Heart left ventricle (tissue), 16 donors: ENCODE measurements around the gene SPTBN4. TPM values are rescaled to one million over a fixed set of nuclear protein-coding genes. Genes with fewer than 3 reads are reported as not detected.
"Not testable (repeated sequence)": the region's sequence is repeated elsewhere in the genome, so short reads cannot be mapped to it uniquely, and the experiment has no call there.

Experiments used
- ATAC-seq, 4 donors: fragments of 200-7000 bp; cut with Tn5 transposase; one replicate each; pipeline ENCODE4 v1.9.1; 2020 to 2022; ENCODE audit warnings: moderate library complexity in 4 of 4, mild to moderate bottlenecking in 3 of 4, moderate number of reproducible peaks in 1 of 4
- DNase-seq, 5 donors: peaks; one replicate each; pipeline ENCODE4 v3.0.0-alpha.2; 2020
- H3K27ac ChIP-seq, 12 donors: fragments of 200-600 bp; sonication (generic) in 4 of 12; one replicate each; pipeline versions ENCODE4 v1.5.0 to v1.8.0; 2016 to 2022; ENCODE audit warnings: mild to moderate bottlenecking in 2 of 12
- H3K27me3 ChIP-seq, 9 donors: fragments of 200-600 bp; sonication (generic) in 2 of 9; one replicate each; pipeline versions ENCODE4 v1.5.1 to v1.8.0; 2016 to 2022; ENCODE audit warnings: mild to moderate bottlenecking in 3 of 9
- H3K36me3 ChIP-seq, 9 donors: fragments of 200-600 bp; sonication (generic) in 2 of 9; one replicate each; pipeline versions ENCODE4 v1.5.0 to v1.8.0; 2018 to 2022; ENCODE audit warnings: mild to moderate bottlenecking in 2 of 9
- H3K4me1 ChIP-seq, 12 donors: fragments of 200-600 bp; sonication (generic) in 4 of 12; one replicate each; pipeline versions ENCODE4 v1.5.0 to v1.8.0; 2016 to 2022; ENCODE audit warnings: mild to moderate bottlenecking in 3 of 12
- H3K4me3 ChIP-seq, 12 donors: fragments of 200-600 bp; sonication (generic) in 4 of 12; one replicate each; pipeline versions ENCODE4 v1.5.0 to v1.8.0; 2017 to 2022; ENCODE audit warnings: mild to moderate bottlenecking in 9 of 12, moderate library complexity in 4 of 12
- H3K9me3 ChIP-seq, 12 donors: fragments of 200-600 bp; sonication (generic) in 4 of 12; one replicate each; pipeline versions ENCODE4 v1.5.0 to v1.8.0; 2016 to 2022; ENCODE audit warnings: mild to moderate bottlenecking in 1 of 12
- POLR2A ChIP-seq, 2 donors: fragments of 450-650 bp; IDR thresholded peaks; one replicate each; pipeline ENCODE4 v1.6.1; 2017; ENCODE audit warnings: antibody characterized with exemption in 2 of 2, mild to moderate bottlenecking in 2 of 2, moderate library complexity in 2 of 2
- WGBS, 4 donors: extraction: QIAGEN DNeasy Blood & Tissue Kit in 2 of 4; methylation state at CpG; one replicate each; pipeline versions ENCODE4 v1.1.5 to v1.1.7; 2013 to 2018; 5-methylcytosine and 5-hydroxymethylcytosine counted together
- intact Hi-C, 10 donors: fragments of 100-400 bp; cut with DNase I; formaldehyde crosslinking; loops; one replicate each; pipeline versions ENCODE4 v1.11.1 to v1.14.2; 2022
- polyA plus RNA-seq, 2 donors: library from polyadenylated mRNA; stranded (reverse); fragments of 200-250 nt; gene quantifications; one replicate each; pipeline ENCODE4 v1.2.3, GENCODE V29; 2013
- total RNA-seq, 9 donors: library from RNA; depleted of rRNA in 2 of 9; stranded (reverse); fragments of >200 nt in 2 of 9; fragmentation: NEBNext Ultra II Directional in 3 of 9; extraction: Animal tissue kit (Norgen Biotek cat#: 25700) in 3 of 9; gene quantifications; one replicate each; pipeline versions ENCODE4 v1.1.0 to v1.2.4, GENCODE V29; 2016 to 2023
- TF ChIP-seq, protein P1 (sequence below), 12 donors: fragments of 200-600 bp; sonication (generic) in 4 of 12; IDR thresholded peaks; one replicate each; pipeline versions ENCODE4 v1.5.0 to v1.8.0; 2018 to 2022; ENCODE audit warnings: antibody characterized with exemption in 12 of 12, mild to moderate bottlenecking in 5 of 12
- donor health status: ischemic (EF 13 %, LVEDD 7.1; RV severe dilation, severe dysfunction).
- donor health status: healthy with polysubstance abuse.
- donor health status: DM: no; HTN: yes; CAD: no.
- donor health status: DM: no; HTN: no; CAD: no.
- donor health status: ischemic (EF 25% LVEDD 6.9; RV normal size, moderate dysfunction).
- donor health status: ischemic (EF 25% LVEDD 5.7; RV mildly dilated, moderate dysfunction).
- donor health status: healthy.
- donor health status: DM: yes; HTN: yes; CAD: no.
- donor health status: ischemic (EF 35%, LVEDD 5.7; RV mildly dilated, moderate dysfunction).
- donor health status: nonischemic (EF 11% LVEDD 7.7; RV severe dilation, severe dysfunction).
- donor health status: DM: yes; HTN: yes; CAD: no.
- donor health status: PGD.
- donor health status: ischemic (EF 29% LVEDD 5.4; RV normal size, mild dysfunction).
- donor health status: nonischemic (EF 23%, LVEDD 6.1; RV moderate dilation, normal function).

The SPTBN4 gene
- total and polyA plus RNA-seq, 11 donors: 1.9 to 8.7 (median 4.2) TPM

DNA sequence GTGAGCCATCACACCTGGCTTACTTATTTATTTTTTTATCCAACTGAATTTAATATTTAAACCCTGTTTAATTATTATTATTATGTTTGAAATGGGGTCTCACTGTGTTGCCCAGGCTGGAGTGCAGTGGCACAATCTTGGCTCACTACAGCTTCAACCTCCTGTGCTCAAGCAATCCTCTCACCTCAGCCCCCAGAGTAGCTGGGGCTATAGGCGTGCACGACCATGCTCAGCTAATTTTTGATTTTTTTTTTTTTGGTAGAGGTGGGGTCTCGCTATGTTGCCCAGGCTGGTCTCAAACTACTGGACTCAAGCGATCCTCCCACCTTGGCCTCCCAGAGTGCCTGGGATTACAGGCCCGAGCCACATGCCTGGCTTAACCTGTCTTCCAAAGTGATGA lies 32.5 kb downstream of the SPTBN4 start:
- no peak overlapping the region for H3K4me3 ChIP-seq
- H3K27ac ChIP-seq: no peak overlapping the region
- 83 to 93% (median 91%) methylated on average over 5 of the region's 5 CpGs for WGBS, 4 donors
- no peaks in the 10 kb centered on the region for H3K27me3 ChIP-seq
- TF ChIP-seq, protein P1, sequence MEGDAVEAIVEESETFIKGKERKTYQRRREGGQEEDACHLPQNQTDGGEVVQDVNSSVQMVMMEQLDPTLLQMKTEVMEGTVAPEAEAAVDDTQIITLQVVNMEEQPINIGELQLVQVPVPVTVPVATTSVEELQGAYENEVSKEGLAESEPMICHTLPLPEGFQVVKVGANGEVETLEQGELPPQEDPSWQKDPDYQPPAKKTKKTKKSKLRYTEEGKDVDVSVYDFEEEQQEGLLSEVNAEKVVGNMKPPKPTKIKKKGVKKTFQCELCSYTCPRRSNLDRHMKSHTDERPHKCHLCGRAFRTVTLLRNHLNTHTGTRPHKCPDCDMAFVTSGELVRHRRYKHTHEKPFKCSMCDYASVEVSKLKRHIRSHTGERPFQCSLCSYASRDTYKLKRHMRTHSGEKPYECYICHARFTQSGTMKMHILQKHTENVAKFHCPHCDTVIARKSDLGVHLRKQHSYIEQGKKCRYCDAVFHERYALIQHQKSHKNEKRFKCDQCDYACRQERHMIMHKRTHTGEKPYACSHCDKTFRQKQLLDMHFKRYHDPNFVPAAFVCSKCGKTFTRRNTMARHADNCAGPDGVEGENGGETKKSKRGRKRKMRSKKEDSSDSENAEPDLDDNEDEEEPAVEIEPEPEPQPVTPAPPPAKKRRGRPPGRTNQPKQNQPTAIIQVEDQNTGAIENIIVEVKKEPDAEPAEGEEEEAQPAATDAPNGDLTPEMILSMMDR (IDR thresholded peaks at IDR 0.05): no peak
- no peak for TF ChIP-seq POLR2A (IDR thresholded peaks at IDR 0.05)
- H3K9me3 ChIP-seq: no peaks in the 10 kb centered on the region
- H3K36me3 ChIP-seq: no peaks in the 10 kb centered on the region
- no peaks in the 10 kb centered on the region for H3K4me1 ChIP-seq
- no peak for DNase-seq
- no peak for ATAC-seq
- intact Hi-C loops: no loop called here

DNA sequence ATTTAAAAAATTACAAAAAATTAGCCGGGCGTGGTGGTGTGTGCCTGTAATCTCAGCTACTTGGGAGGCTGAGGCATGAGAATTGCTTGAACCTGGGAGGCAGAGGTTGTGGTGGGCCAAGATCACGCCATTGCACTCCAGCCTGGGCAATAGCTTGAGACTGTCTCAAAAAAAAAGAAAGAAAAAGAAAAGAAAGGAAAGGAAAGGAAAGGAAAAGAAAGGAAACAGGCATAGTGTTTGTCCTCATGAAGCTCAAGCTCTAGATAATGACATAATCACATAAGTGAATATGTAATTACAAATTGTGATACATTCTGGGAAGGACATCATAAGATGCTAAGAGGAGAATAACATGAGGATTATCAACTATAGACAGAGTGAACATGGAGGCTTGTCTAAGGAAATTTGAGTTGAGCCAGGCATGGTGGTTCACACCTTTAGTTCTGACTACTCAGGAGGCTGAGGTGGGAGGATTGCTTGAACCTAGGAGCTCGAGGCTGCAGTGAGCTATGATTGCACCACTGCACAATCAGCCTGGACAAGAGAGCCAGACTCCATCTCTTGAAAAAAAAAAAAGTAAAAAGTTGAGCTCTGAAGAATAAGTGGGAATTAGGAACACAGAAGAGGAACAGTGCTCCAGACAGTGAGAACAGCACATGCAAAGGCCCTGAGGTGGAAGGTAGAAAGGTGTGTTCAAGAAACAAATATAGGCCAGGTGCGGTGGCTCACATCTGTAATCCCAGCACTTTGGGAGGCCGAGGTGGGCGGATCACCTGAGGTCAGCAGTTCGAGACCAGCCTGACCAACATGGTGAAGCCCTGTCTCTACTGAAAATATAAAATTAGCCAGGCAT lies 34.1 kb downstream of the SPTBN4 start:
- H3K4me1 ChIP-seq, DNase-seq, ATAC-seq, H3K4me3 ChIP-seq, H3K27me3 ChIP-seq, intact Hi-C loops, H3K9me3 ChIP-seq, H3K27ac ChIP-seq, H3K36me3 ChIP-seq: not testable (repeated sequence)
- WGBS, 4 donors: 84 to 88% (median 85%) methylated on average over 8 of the region's 8 CpGs

DNA sequence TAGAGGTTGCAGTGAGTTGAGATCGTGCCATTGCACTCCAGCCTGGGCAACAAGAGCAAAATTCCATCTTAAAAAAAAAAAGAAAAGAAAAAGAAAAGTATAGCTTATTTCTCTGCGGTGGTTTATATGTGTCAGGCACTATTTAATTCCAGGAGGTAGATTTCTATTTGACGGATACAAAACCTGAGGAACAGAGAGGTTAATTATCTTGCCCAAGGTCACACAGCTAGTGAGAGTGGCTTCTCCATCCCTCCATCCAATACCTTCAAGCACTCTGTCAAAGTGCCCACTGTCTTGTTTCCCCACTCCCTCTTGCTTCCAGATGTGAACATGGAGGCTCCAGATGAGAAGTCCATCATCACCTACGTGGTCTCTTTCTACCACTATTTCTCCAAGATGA lies 34.8 kb downstream of the SPTBN4 start:
- intact Hi-C loops: no loop called here
- 83 to 94% (median 90%) methylated on average over 4 of the region's 4 CpGs for WGBS, 4 donors

DNA sequence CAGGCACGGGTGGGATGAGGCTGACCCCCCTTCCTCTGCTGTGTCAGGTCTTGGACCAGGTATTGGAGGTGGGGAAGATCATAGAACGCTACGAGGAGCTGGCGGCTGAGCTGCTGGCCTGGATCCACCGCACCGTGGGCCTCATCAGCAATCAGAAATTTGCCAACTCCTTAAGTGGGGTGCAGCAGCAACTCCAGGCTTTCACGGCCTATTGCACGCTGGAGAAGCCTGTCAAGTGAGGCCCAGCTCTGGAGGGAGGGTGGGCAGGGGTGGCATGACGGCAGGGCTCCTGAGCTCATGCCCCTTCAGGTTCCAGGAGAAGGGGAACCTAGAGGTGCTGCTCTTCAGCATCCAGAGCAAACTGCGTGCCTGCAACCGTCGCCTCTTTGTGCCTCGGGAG lies 35.3 kb downstream of the SPTBN4 start:
- DNase-seq (no peak), ATAC-seq (no peak)
- 81 to 83% (median 82%) methylated on average over 9 to 13 of the region's 13 CpGs for WGBS, 4 donors
- Histone ChIP-seq H3K36me3 (no peaks in the 10 kb centered on the region), H3K4me1 (no peaks in the 10 kb centered on the region), H3K9me3 (no peaks in the 10 kb centered on the region), H3K27me3 (no peaks in the 10 kb centered on the region), H3K4me3 (no peak overlapping the region), H3K27ac (no peak overlapping the region)
- intact Hi-C loops: no loop called here
- no peak for TF ChIP-seq POLR2A (IDR thresholded peaks at IDR 0.05)
- TF ChIP-seq, protein P1 (IDR thresholded peaks at IDR 0.05): no peak

More for the DNA sequence above, 34.8 kb downstream of the SPTBN4 start:
- TF ChIP-seq, protein P1 (IDR thresholded peaks at IDR 0.05): no peak
- TF ChIP-seq POLR2A (IDR thresholded peaks at IDR 0.05): no peak
- no peak overlapping the region for H3K27ac ChIP-seq
- H3K4me1 ChIP-seq: no peaks in the 10 kb centered on the region
- H3K9me3 ChIP-seq: no peaks in the 10 kb centered on the region
- no peaks in the 10 kb centered on the region for H3K27me3 ChIP-seq
- H3K36me3 ChIP-seq: no peaks in the 10 kb centered on the region
- ATAC-seq: no peak
- H3K4me3 ChIP-seq: no peak overlapping the region
- no peak for DNase-seq
